GM19328 (cell line): ENCODE measurements around the gene HNRNPA3.

Experiments used
- ATAC-seq: cut with Tn5 transposase; IDR thresholded peaks from one replicate; pipeline ENCODE4 v1.9.1; 2021; ENCODE audit warnings: mild to moderate bottlenecking, moderate library complexity; ENCODE audit not compliant: unreplicated experiment

Gene HNRNPA3

DNA sequence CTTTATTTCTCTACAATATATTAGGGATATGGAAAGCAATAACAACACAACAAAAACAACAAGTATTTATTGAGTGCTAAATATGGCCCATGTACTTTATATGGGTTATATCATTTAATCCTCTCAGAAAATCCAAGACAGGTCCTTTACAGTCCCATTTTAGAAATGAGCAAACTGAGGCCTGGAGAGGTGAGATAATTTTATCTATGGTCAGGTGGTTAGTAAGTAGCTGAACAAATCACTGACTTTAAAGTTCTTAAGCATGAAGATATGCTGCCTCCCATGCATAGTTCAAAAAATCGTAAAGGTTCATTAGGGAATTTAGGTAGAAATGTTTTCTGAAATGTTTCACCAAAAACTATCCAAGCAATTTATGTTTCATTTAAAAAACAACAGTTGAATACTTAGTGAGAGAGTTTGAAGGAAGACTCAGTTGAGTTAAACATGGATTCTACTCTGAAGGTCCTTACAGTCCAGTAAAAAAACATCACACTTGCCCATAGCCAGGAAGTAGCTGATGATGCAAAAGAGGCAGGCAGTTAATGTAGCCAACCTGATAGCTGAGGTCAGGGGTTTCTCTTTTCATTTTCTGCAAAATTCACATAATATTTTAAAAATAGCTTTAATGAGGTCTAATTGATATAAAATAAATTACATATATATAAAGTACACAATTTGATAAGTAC, 59.5 kb downstream of the HNRNPA3 start:
- ATAC-seq: no peak

DNA sequence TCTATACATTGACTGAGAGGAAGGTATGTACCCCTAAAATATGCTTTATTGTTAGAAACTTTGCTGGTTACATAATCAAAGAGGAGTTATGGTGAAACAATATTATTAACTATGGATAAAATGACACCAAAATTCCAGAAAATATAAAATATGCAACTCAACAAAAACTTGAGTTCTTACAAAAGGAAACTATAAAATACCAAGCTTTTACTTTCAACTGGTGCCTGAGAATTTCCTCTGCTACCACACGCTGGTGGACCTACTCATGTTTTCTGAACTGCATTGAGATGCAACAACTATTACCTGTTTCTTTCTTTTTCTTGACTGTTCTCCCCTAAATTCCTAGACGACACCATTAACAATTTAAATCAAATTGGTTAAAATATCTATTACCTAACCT, 60.2 kb downstream of the HNRNPA3 start:
- ATAC-seq: no peak

DNA sequence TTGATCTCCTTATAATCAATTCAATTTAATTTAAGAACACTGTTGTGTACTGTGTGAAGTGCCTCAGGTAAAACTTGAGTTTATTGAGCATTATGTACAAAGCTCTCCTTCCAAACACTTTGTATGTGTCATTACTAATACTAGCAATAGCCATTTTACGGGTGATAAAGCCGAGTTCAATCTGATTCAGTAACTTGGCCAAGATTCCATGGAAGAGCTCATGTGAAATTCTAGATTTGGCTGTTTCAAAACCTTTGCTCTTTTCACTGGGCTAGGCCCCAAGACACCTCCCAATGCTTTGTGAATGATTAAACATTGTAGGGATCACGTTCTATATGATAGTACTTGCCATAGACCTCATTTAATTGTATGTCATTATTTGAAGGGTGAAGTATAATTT, 60.8 kb downstream of the HNRNPA3 start:
- no peak for ATAC-seq
